IPS-15b (cell line): ENCODE measurements around the gene GAA.
"Not testable (repeated sequence)": the region's sequence is repeated elsewhere in the genome, so short reads cannot be mapped to it uniquely, and the experiment has no call there.

Source experiments
- H3K27me3 ChIP-seq: one replicate; pipeline ENCODE4 v1.6.1; 2013; ENCODE audit warnings: low read length; ENCODE audit not compliant: control insufficient read depth, insufficient read depth
- H3K36me3 ChIP-seq: one replicate; pipeline ENCODE4 v1.6.1; 2013; ENCODE audit warnings: low read length; ENCODE audit not compliant: control insufficient read depth, insufficient read depth
- H3K4me1 ChIP-seq: one replicate; pipeline ENCODE4 v1.6.1; 2013; ENCODE audit warnings: mild to moderate bottlenecking, low read length; ENCODE audit not compliant: control insufficient read depth, insufficient read depth
- H3K4me3 ChIP-seq: one replicate; pipeline ENCODE4 v1.5.1; 2013; ENCODE audit warnings: low read depth, low read length
- H3K9ac ChIP-seq: one replicate; pipeline ENCODE4 v1.6.1; 2013; ENCODE audit warnings: low read depth, mild to moderate bottlenecking, low read length
- H3K9me3 ChIP-seq: one replicate; pipeline ENCODE4 v1.6.1; 2013; ENCODE audit warnings: mild to moderate bottlenecking, low read length; ENCODE audit not compliant: control insufficient read depth, insufficient read depth

Gene GAA

GRCh38 chr17:80087346-80088265 is 13.8 kb upstream of the GAA start:
- H3K27me3 ChIP-seq = no peaks in the 10 kb centered on the region

GRCh38 chr17:80089762-80090161 is 11.6 kb upstream of the GAA start:
- no peaks in the 10 kb centered on the region for H3K27me3 ChIP-seq
- H3K9me3 ChIP-seq = no peaks in the 10 kb centered on the region
- no peaks in the 10 kb centered on the region for H3K36me3 ChIP-seq
- H3K9ac ChIP-seq = no peak overlapping the region
- no peak overlapping the region for H3K4me3 ChIP-seq
- no peaks in the 10 kb centered on the region for H3K4me1 ChIP-seq

More at GRCh38 chr17:80087346-80088265, 13.8 kb upstream of the GAA start:
- no peak overlapping the region for H3K4me3 ChIP-seq
- no peaks in the 10 kb centered on the region for H3K9me3 ChIP-seq
- H3K36me3 ChIP-seq = no peaks in the 10 kb centered on the region
- H3K9ac ChIP-seq = no peak overlapping the region
- no peaks in the 10 kb centered on the region for H3K4me1 ChIP-seq

GRCh38 chr17:80090164-80090563 is 11.2 kb upstream of the GAA start:
- H3K4me1 ChIP-seq, H3K9me3 ChIP-seq, H3K36me3 ChIP-seq, H3K27me3 ChIP-seq, H3K9ac ChIP-seq, H3K4me3 ChIP-seq: not testable (repeated sequence)

GRCh38 chr17:80091376-80091775 is 10.0 kb upstream of the GAA start:
- H3K36me3 ChIP-seq = no peaks in the 10 kb centered on the region
- no peaks in the 10 kb centered on the region for H3K4me1 ChIP-seq
- no peaks in the 10 kb centered on the region for H3K27me3 ChIP-seq
- no peak overlapping the region for H3K4me3 ChIP-seq
- H3K9me3 ChIP-seq = no peaks in the 10 kb centered on the region
- H3K9ac ChIP-seq = no peak overlapping the region

GRCh38 chr17:80092959-80093358 is 8.4 kb upstream of the GAA start:
- Histone ChIP-seq H3K9me3 (no peaks in the 10 kb centered on the region), H3K4me1 (no peaks in the 10 kb centered on the region), H3K9ac (no peak overlapping the region), H3K27me3 (no peaks in the 10 kb centered on the region), H3K4me3 (no peak overlapping the region), H3K36me3 (no peaks in the 10 kb centered on the region)

GRCh38 chr17:80095038-80095843 is 6.1 kb upstream of the GAA start:
- Histone ChIP-seq H3K4me3 (no peak overlapping the region), H3K4me1 (no peaks in the 10 kb centered on the region), H3K9me3 (no peaks in the 10 kb centered on the region), H3K36me3 (no peaks in the 10 kb centered on the region), H3K9ac (no peak overlapping the region), H3K27me3 (peaks cover 3% of the 10 kb centered on the region)

GRCh38 chr17:80095844-80096475 is 5.4 kb upstream of the GAA start:
- H3K9ac ChIP-seq = no peak overlapping the region
- no peak overlapping the region for H3K4me3 ChIP-seq
- no peaks in the 10 kb centered on the region for H3K4me1 ChIP-seq
- no peaks in the 10 kb centered on the region for H3K36me3 ChIP-seq
- H3K27me3 ChIP-seq = peaks cover 5% of the 10 kb centered on the region
- no peaks in the 10 kb centered on the region for H3K9me3 ChIP-seq

- Histone ChIP-seq H3K36me3 (no peaks in the 10 kb centered on the region), H3K9ac (no peak overlapping the region), H3K27me3 (peaks cover 5% of the 10 kb centered on the region), H3K9me3 (no peaks in the 10 kb centered on the region), H3K4me3 (no peak overlapping the region), H3K4me1 (no peaks in the 10 kb centered on the region)
Observed at GRCh38 chr17:80096561-80097021, 4.8 kb upstream of the GAA start.

GRCh38 chr17:80097127-80097621 is 4.2 kb upstream of the GAA start:
- H3K36me3 ChIP-seq = no peaks in the 10 kb centered on the region
- no peak overlapping the region for H3K9ac ChIP-seq
- peaks cover under 1% of the 10 kb centered on the region for H3K4me1 ChIP-seq
- H3K4me3 ChIP-seq = no peak overlapping the region
- no peaks in the 10 kb centered on the region for H3K9me3 ChIP-seq
- H3K27me3 ChIP-seq = peaks cover 5% of the 10 kb centered on the region

- H3K9me3 ChIP-seq = no peaks in the 10 kb centered on the region
- peaks cover 5% of the 10 kb centered on the region for H3K27me3 ChIP-seq
- H3K9ac ChIP-seq = no peak overlapping the region
- H3K4me1 ChIP-seq = peaks cover 3% of the 10 kb centered on the region
- H3K36me3 ChIP-seq = no peaks in the 10 kb centered on the region
- H3K4me3 ChIP-seq = no peak overlapping the region
Observed at GRCh38 chr17:80097844-80098691, 3.3 kb upstream of the GAA start.
